Endodermal cell (in vitro differentiated cells): ENCODE data around the gene ZNF513. TPM values are rescaled to one million over a fixed set of nuclear protein-coding genes. Genes with fewer than 3 reads are reported as not detected.

ENCODE experiments used
- DNase-seq: peaks from one replicate; pipeline ENCODE4 v3.0.0-alpha.2; 2017
- H3K27ac ChIP-seq: 2 replicates; pipeline ENCODE4 v1.5.1; 2013; ENCODE audit warnings: mild to moderate bottlenecking, low read depth, low read length, moderate library complexity
- H3K27me3 ChIP-seq: 2 replicates; pipeline ENCODE4 v1.6.1; 2013; ENCODE audit warnings: mild to moderate bottlenecking, low read length, moderate library complexity; ENCODE audit not compliant: insufficient read depth, control insufficient read depth, poor library complexity, severe bottlenecking
- H3K36me3 ChIP-seq: 2 replicates; pipeline ENCODE4 v1.7.0; 2013; ENCODE audit warnings: mild to moderate bottlenecking, low read length, moderate library complexity; ENCODE audit not compliant: control insufficient read depth, insufficient read depth
- H3K4me1 ChIP-seq: one replicate; pipeline ENCODE4 v1.7.0; 2013; ENCODE audit warnings: low read length; ENCODE audit not compliant: control insufficient read depth, insufficient read depth
- H3K4me3 ChIP-seq: 2 replicates; pipeline ENCODE4 v1.5.1; 2013; ENCODE audit warnings: mild to moderate bottlenecking, low read length, moderate library complexity
- H3K9ac ChIP-seq: 2 replicates; pipeline ENCODE4 v1.6.1; 2013; ENCODE audit warnings: mild to moderate bottlenecking, low read length, moderate library complexity; ENCODE audit not compliant: poor library complexity, severe bottlenecking; ENCODE audit errors: extremely low read depth
- H3K9me3 ChIP-seq: 2 replicates; pipeline ENCODE4 v1.6.1; 2013; ENCODE audit warnings: mild to moderate bottlenecking, low read length, moderate library complexity; ENCODE audit not compliant: control insufficient read depth
- H3K27ac Mint-ChIP-seq: 2 replicates; pipeline ENCODE4 v1.8.0; 2020; ENCODE audit warnings: mixed read lengths
- H3K27me3 Mint-ChIP-seq: 2 replicates; pipeline ENCODE4 v1.8.0; 2021; ENCODE audit warnings: mild to moderate bottlenecking, mixed read lengths; ENCODE audit not compliant: insufficient read depth
- H3K36me3 Mint-ChIP-seq: 2 replicates; pipeline ENCODE4 v1.8.0; 2020; ENCODE audit warnings: low read depth, mixed read lengths
- H3K4me1 Mint-ChIP-seq: 2 replicates; pipeline ENCODE4 v1.8.0; 2020; ENCODE audit warnings: mixed read lengths
- H3K4me3 Mint-ChIP-seq: 2 replicates; pipeline ENCODE4 v1.8.0; 2020; ENCODE audit warnings: mild to moderate bottlenecking, moderate library complexity, mixed read lengths
- H3K9me3 Mint-ChIP-seq: 2 replicates; pipeline ENCODE4 v1.8.0; 2020; ENCODE audit warnings: mild to moderate bottlenecking, mixed read lengths
- CTCF ChIP-seq: fragments of 200-600 bp; sonication (generic); conservative IDR thresholded peaks from 2 replicates; pipeline ENCODE4 v1.5.0; 2021; ENCODE audit warnings: antibody characterized with exemption, mild to moderate bottlenecking
- WGBS, 2 experiments: methylation state at CpG; one replicate each; pipeline versions ENCODE4 v1.1.5 to v1.1.7; 2013; ENCODE audit warnings: missing lambda C conversion rate in 2 of 2, mixed read lengths in 1 of 2; ENCODE audit not compliant: insufficient coverage in 1 of 2, insufficient read length in 1 of 2; 5-methylcytosine and 5-hydroxymethylcytosine counted together
- total RNA-seq, 2 donors: library from RNA; stranded (reverse); fragmentation: NEBNext Ultra II Directional in 1 of 2; extraction: Animal tissue kit (Norgen Biotek cat#: 25700) in 1 of 2; gene quantifications; 2 replicates in 1 of 2; 3 replicates in 1 of 2; pipeline ENCODE4 v1.2.1, GENCODE V29; 2021

ZNF513 gene
- total RNA-seq, 2 donors from 2014 or later, result 30.7 to 32.5 TPM

DNA sequence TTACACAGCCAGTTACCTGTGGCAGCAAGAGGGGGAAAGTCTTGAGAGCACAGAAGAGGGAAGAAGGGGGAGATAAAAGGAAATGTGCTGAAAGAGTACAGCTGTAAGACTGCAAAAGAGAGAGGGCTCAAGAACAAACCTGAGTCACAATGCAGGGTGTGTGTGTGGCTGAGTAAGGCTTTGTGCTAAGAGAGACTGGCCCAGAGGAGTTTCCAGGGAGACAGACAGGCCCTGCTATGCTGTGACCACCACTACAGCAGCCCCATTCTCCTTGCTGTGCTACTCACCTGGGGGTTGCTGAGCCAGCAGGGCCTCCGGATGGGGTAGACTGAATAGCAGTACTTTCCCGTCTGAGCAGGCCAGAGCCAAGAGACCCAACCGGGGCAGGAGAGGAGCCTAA lies 45.2 kb downstream of the ZNF513 start:
- Histone ChIP-seq H3K4me1 (no peaks in the 10 kb centered on the region), H3K9ac (no peak overlapping the region), H3K36me3 (peaks cover 82% of the 10 kb centered on the region), H3K27me3 (no peaks in the 10 kb centered on the region), H3K4me3 (no peak overlapping the region), H3K27ac (no peak overlapping the region), H3K9me3 (no peaks in the 10 kb centered on the region)
- H3K27me3 Mint-ChIP-seq, result no peaks in the 10 kb centered on the region
- 87 to 100% methylated on average over 1 to 3 of the region's 3 CpGs for WGBS, 2 experiments
- H3K4me3 Mint-ChIP-seq, result no peak overlapping the region
- no peaks in the 10 kb centered on the region for H3K9me3 Mint-ChIP-seq
- peaks cover 80% of the 10 kb centered on the region for H3K36me3 Mint-ChIP-seq
- no peak for TF ChIP-seq CTCF
- no peaks in the 10 kb centered on the region for H3K4me1 Mint-ChIP-seq
- no peak for DNase-seq
- no peak overlapping the region for H3K27ac Mint-ChIP-seq

Other genes starting within 250 kb of the ZNF513 start
- 10 to 100 TPM; 50.5 to 53.5 TPM for gene PREB, start 246.1 kb downstream of the ZNF513 start, total RNA-seq
- not detected for gene PRR30, start 241.3 kb downstream of the ZNF513 start, total RNA-seq
- not detected for gene TCF23, start 231.7 kb downstream of the ZNF513 start, total RNA-seq
- 100 to 1,000 TPM; 101 to 140 TPM for gene ATRAID, start 168.7 kb downstream of the ZNF513 start, total RNA-seq
- gene SLC5A6, start 168.5 kb downstream of the ZNF513 start, total RNA-seq, result 100 to 1,000 TPM; 115 to 125 TPM
- 100 to 1,000 TPM; 120 to 127 TPM for gene CAD, start 163.4 kb downstream of the ZNF513 start, total RNA-seq
- 1 to 10 TPM; 1.5 to 2.8 TPM for gene SLC30A3, start 117.7 kb downstream of the ZNF513 start, total RNA-seq
- gene DNAJC5G, start 105.3 kb downstream of the ZNF513 start, total RNA-seq, result under 1 TPM in 1 of 2 donors, not detected in 1; 0.49 TPM
- gene TRIM54, start 98.3 kb downstream of the ZNF513 start, total RNA-seq, result 1 to 10 TPM in 1 of 2 donors, under 1 TPM in 1; 0.86 to 2.2 TPM
- under 1 TPM; 0.59 to 0.75 TPM for gene UCN, start 72.3 kb downstream of the ZNF513 start, total RNA-seq
- 10 to 100 TPM; 46.6 to 59.6 TPM for gene MPV17, start 57.6 kb downstream of the ZNF513 start, total RNA-seq
- gene GTF3C2, start 24.0 kb downstream of the ZNF513 start, total RNA-seq, result 100 to 1,000 TPM; 105 to 120 TPM
- gene EIF2B4, start 10.4 kb downstream of the ZNF513 start, total RNA-seq, result 10 to 100 TPM; 56.7 to 58.6 TPM
- gene SNX17, start 10.1 kb downstream of the ZNF513 start, total RNA-seq, result 10 to 100 TPM; 81.2 to 92.6 TPM
- 100 to 1,000 TPM; 124 to 125 TPM for gene PPM1G, start 28.9 kb upstream of the ZNF513 start, total RNA-seq
- gene NRBP1, start 47.9 kb upstream of the ZNF513 start, total RNA-seq, result 100 to 1,000 TPM; 141 to 153 TPM
- gene KRTCAP3, start 61.6 kb upstream of the ZNF513 start, total RNA-seq, result 10 to 100 TPM; 27.0 to 29.7 TPM
- gene IFT172, start 109.0 kb upstream of the ZNF513 start, total RNA-seq, result 10 to 100 TPM; 30.1 to 31.3 TPM
- 10 to 100 TPM; 11.6 to 14.6 TPM for gene FNDC4, start 114.5 kb upstream of the ZNF513 start, total RNA-seq
- gene GCKR, start 116.1 kb upstream of the ZNF513 start, total RNA-seq, result 1 to 10 TPM; 1.6 to 1.8 TPM
- 10 to 100 TPM; 29.3 to 36.7 TPM for gene ZNF512, start 202.3 kb upstream of the ZNF513 start, total RNA-seq
- 1 to 10 TPM; 4.6 to 5.3 TPM for gene CCDC121, start 248.3 kb upstream of the ZNF513 start, total RNA-seq
- 10 to 100 TPM; 49.6 to 51.5 TPM for gene GPN1, start 248.3 kb upstream of the ZNF513 start, total RNA-seq